HepG2 (cell line): ENCODE results near the gene SCEL. TPM values are rescaled to one million over a fixed set of nuclear protein-coding genes. Genes with fewer than 3 reads are reported as not detected.

Experiments
- ATAC-seq: fragments of 200-7000 bp; cut with Tn5 transposase; 3 replicates; pipeline ENCODE4 v1.9.1; 2020; ENCODE audit warnings: mild to moderate bottlenecking, moderate library complexity
- BruUV-seq: library from RNA; stranded (reverse); fragments of 400-500 nt; replicated peaks from 2 replicates; lab custom pipeline; 2021; lab: Mats Ljungman, UMichigan
- CTCF ChIA-PET: fragments of 300-600 bp; formaldehyde crosslinking; extraction: SDS; loops from one replicate; lab custom pipeline; 2021; ENCODE audit warnings: low total read pairs, inconsistent platforms, low intra/inter-chr PET ratio; lab: Yijun Ruan, JAX
- POLR2A ChIA-PET: fragments of 350-600 bp; sonication (Branson Sonifier 250); formaldehyde crosslinking; loops from one replicate; lab custom pipeline; 2020; ENCODE audit warnings: antibody characterized with exemption, inconsistent platforms; lab: Yijun Ruan, JAX
- DNase-seq: peaks from one replicate; pipeline ENCODE4 v3.0.0-alpha.2; 2015; ENCODE audit warnings: low spot score
- FAIRE-seq: peaks from 3 replicates; lab custom pipeline; 2011; peaks lifted over from hg19 to GRCh38; lab: Jason Lieb, UNC
- H2AFZ ChIP-seq: one replicate; pipeline ENCODE4 v1.6.1; 2011; ENCODE audit warnings: low read length, inconsistent platforms
- H3K27ac ChIP-seq: fragments of 300-600 bp; 3 replicates; pipeline ENCODE4 v1.8.0; 2011; ENCODE audit warnings: mixed run types, mild to moderate bottlenecking, mixed read lengths, low read length, inconsistent platforms; ENCODE audit not compliant: insufficient read depth; ENCODE audit errors: extremely low read length
- H3K27me3 ChIP-seq, 2 experiments: fragments of 200-600 bp in 1 of 2; 2 replicates in 1 of 2; 3 replicates in 1 of 2; pipeline versions ENCODE4 v1.6.0 to v1.8.0; 2011; ENCODE audit warnings: low read length in 2 of 2, mild to moderate bottlenecking in 2 of 2, moderate library complexity in 2 of 2, inconsistent platforms in 1 of 2; ENCODE audit not compliant: insufficient read depth in 2 of 2, control insufficient read depth in 1 of 2
- H3K36me3 ChIP-seq, 2 experiments: fragments of 200-600 bp in 1 of 2; replicated peaks in 1 of 2; 2 replicates in 1 of 2; 3 replicates in 1 of 2; pipeline versions ENCODE4 v1.5.1 to v1.8.0; 2011; ENCODE audit warnings: low read length in 2 of 2, inconsistent platforms in 1 of 2; ENCODE audit not compliant: insufficient read depth in 2 of 2, control insufficient read depth in 1 of 2
- H3K4me1 ChIP-seq: 2 replicates; pipeline ENCODE4 v1.5.1; 2012; ENCODE audit warnings: low read length, inconsistent platforms; ENCODE audit not compliant: insufficient read depth
- H3K4me2 ChIP-seq: 2 replicates; pipeline ENCODE4 v1.6.0; 2011; ENCODE audit warnings: low read depth, low read length, inconsistent platforms
- H3K4me3 ChIP-seq, 3 experiments: fragments of 200-600 bp in 1 of 3; sonication (generic), shearing (Covaris generic) in 1 of 3; replicated peaks in 1 of 3; 2 replicates each; pipeline ENCODE4 v1.5.1; 2011 to 2016; ENCODE audit warnings: low read length in 3 of 3, inconsistent platforms in 2 of 3, low read depth in 2 of 3, mild to moderate bottlenecking in 2 of 3, control low read depth in 1 of 3, mixed read lengths in 1 of 3; ENCODE audit not compliant: insufficient read depth in 1 of 3
- H3K79me2 ChIP-seq: one replicate; pipeline ENCODE4 v1.6.1; 2011; ENCODE audit warnings: low read length, inconsistent platforms; ENCODE audit not compliant: insufficient read depth
- H3K9ac ChIP-seq: 2 replicates; pipeline ENCODE4 v1.6.0; 2011; ENCODE audit warnings: mild to moderate bottlenecking, low read depth, low read length, inconsistent platforms; ENCODE audit not compliant: insufficient read depth
- H3K9me3 ChIP-seq: 2 replicates; pipeline ENCODE4 v1.5.1; 2012; ENCODE audit warnings: mild to moderate bottlenecking, low read length
- H4K20me1 ChIP-seq: 2 replicates; pipeline ENCODE4 v1.6.0; 2011; ENCODE audit warnings: inconsistent platforms, mild to moderate bottlenecking, low read length, moderate library complexity; ENCODE audit not compliant: insufficient read depth
- CBX1 ChIP-seq: IDR thresholded peaks from one replicate; pipeline ENCODE4 v1.6.1; 2016; ENCODE audit warnings: antibody characterized with exemption, low read depth
- CHD4 ChIP-seq: fragments of 200-600 bp; sonication (generic); IDR thresholded peaks from 2 replicates; pipeline ENCODE4 v1.7.0; 2017; ENCODE audit warnings: mild to moderate bottlenecking, low read length, borderline replicate concordance
- DNMT1 ChIP-seq: sonication (generic); formaldehyde crosslinking; IDR thresholded peaks from 2 replicates; pipeline ENCODE4 v1.5.1; 2020; ENCODE audit warnings: mild to moderate bottlenecking, missing genetic modification reagents
- NFATC3 ChIP-seq: sonication (generic); formaldehyde crosslinking; IDR thresholded peaks from 2 replicates; pipeline ENCODE4 v1.5.1; 2020; ENCODE audit warnings: mild to moderate bottlenecking, missing genetic modification reagents
- TCF7 ChIP-seq: sonication (generic); IDR thresholded peaks from 2 replicates; pipeline ENCODE4 v1.6.1; 2016; ENCODE audit warnings: antibody characterized with exemption, low read depth
- TEAD2 ChIP-seq: sonication (generic); formaldehyde crosslinking; IDR thresholded peaks from 2 replicates; pipeline ENCODE4 v1.9.0; 2021; ENCODE audit warnings: missing genetic modification reagents
- ZKSCAN5 ChIP-seq: sonication (generic); formaldehyde crosslinking; IDR thresholded peaks from 2 replicates; pipeline ENCODE4 v1.5.1; 2020; ENCODE audit warnings: mild to moderate bottlenecking, missing genetic modification reagents
- ZNF569 ChIP-seq: sonication (generic); formaldehyde crosslinking; IDR thresholded peaks from 2 replicates; pipeline ENCODE4 v1.5.0; 2020; ENCODE audit warnings: mild to moderate bottlenecking, missing genetic modification reagents, moderate library complexity, borderline replicate concordance
- ZNF615 ChIP-seq: sonication (generic); formaldehyde crosslinking; IDR thresholded peaks from 2 replicates; pipeline ENCODE4 v1.5.0; 2020; ENCODE audit warnings: mild to moderate bottlenecking, missing genetic modification reagents, borderline replicate concordance
- ZNF776 ChIP-seq: sonication (generic); formaldehyde crosslinking; IDR thresholded peaks from 2 replicates; pipeline ENCODE4 v1.4.0; 2020; ENCODE audit warnings: mild to moderate bottlenecking, missing genetic modification reagents
- ZNF780A ChIP-seq: sonication (generic); formaldehyde crosslinking; IDR thresholded peaks from 2 replicates; pipeline ENCODE4 v1.8.0; 2022; ENCODE audit warnings: mild to moderate bottlenecking, missing genetic modification reagents, moderate library complexity
- ZNF83 ChIP-seq: sonication (generic); formaldehyde crosslinking; IDR thresholded peaks from 2 replicates; pipeline ENCODE4 v1.4.0; 2020; ENCODE audit warnings: missing genetic modification reagents, mild to moderate bottlenecking, borderline replicate concordance
- WGBS: methylation state at CpG from one replicate; pipeline ENCODE4 v1.1.6; 2017; ENCODE audit warnings: low lambda C conversion rate; 5-methylcytosine and 5-hydroxymethylcytosine counted together
- in situ Hi-C: cut with HindIII; loops from 2 replicates; pipeline ENCODE4 v1.10.0; 2017; ENCODE audit warnings: low pct_unique_long_range_greater_than_20kb; ENCODE audit not compliant: extremely low pct_ligation_motif_present
- intact Hi-C: fragments of 100-400 bp; cut with micrococcal nuclease; formaldehyde crosslinking; loops from one replicate; pipeline ENCODE4 v1.10.0; 2022; ENCODE audit not compliant: unreplicated experiment
- polyA plus RNA-seq, 8 experiments: library from polyadenylated mRNA; depleted of rRNA in 3 of 8; stranded (reverse) in 7 of 8; unstranded in 1 of 8; fragments of >200 nt; fragmentation: Illumina TruSeq in 4 of 8; extraction: Trizol in 4 of 8; gene quantifications; 2 replicates each; pipeline versions ENCODE4 v1.2.1 to v1.2.3, GENCODE V29; 2011 to 2016; ENCODE audit warnings: low read depth in 4 of 8, missing spikeins in 1 of 8, mixed read lengths in 1 of 8; ENCODE audit not compliant: insufficient read depth in 1 of 8
- total RNA-seq, 5 experiments: library from RNA; depleted of rRNA; stranded (reverse); fragments of >200 nt; fragmentation: Illumina TruSeq; extraction: Trizol; gene quantifications; 2 replicates each; pipeline ENCODE4 v1.2.3, GENCODE V29; 2016; ENCODE audit warnings: low read depth in 1 of 5
- TF ChIP-seq, protein P1 (sequence below): sonication (generic); formaldehyde crosslinking; IDR thresholded peaks from 2 replicates; pipeline ENCODE4 v1.5.0; 2020; ENCODE audit warnings: missing genetic modification reagents
- TF ChIP-seq, protein P2 (sequence below): sonication (generic); formaldehyde crosslinking; conservative IDR thresholded peaks from 2 replicates; pipeline ENCODE4 v1.4.0; 2020; ENCODE audit warnings: missing genetic modification reagents
- TF ChIP-seq, protein P3 (sequence below): sonication (generic); formaldehyde crosslinking; IDR thresholded peaks from 2 replicates; pipeline ENCODE4 v1.8.0; 2022; ENCODE audit warnings: mild to moderate bottlenecking, missing genetic modification reagents, moderate library complexity
- TF ChIP-seq, protein P4 (sequence below): IDR thresholded peaks from 2 replicates; pipeline ENCODE4 v1.6.1; 2016; ENCODE audit warnings: missing genetic modification reagents, missing compliant biosample characterization

SCEL gene
- total and polyA plus RNA-seq, 2 of the 13 experiments (the other 11 are each of a cell fraction or from before 2014, with no cell fraction given), result not detected

DNA sequence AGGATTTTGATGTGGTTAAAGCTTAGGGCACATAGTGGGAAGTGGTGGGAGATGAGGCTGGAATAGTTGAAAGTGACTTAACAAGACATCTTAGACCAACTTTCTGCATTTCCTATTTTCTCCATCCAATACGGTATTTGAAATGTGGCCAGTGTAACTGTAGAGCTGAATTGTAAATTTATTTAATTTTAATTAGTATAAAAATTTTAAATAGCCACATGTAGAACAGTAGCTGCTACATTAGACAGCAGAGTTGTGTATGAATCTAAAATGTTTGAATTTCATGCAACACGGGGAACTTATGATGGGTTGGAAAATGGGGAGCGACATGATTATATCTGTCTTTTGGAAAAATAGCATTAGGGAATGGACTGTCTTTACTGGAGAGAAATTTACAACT is 7.1 kb upstream of the SCEL start:
- H4K20me1 ChIP-seq, result no peaks in the 10 kb centered on the region
- H3K4me2 ChIP-seq, result no peak overlapping the region
- H2AFZ ChIP-seq, result no peak overlapping the region
- ChIA-PET CTCF (no interaction called here), POLR2A (no interaction called here)
- no peaks in the 10 kb centered on the region for H3K4me1 ChIP-seq
- H3K9me3 ChIP-seq, result no peaks in the 10 kb centered on the region
- ATAC-seq (no peak), FAIRE-seq (no peak), DNase-seq (no peak)
- in situ Hi-C loops, result no loop called here
- H3K36me3 ChIP-seq, result no peaks in the 10 kb centered on the region
- BruUV-seq, result no TSS peak
- TF ChIP-seq DNMT1 (no peak), ZNF569 (CRISPR knock-in tag) (no peak), ZNF615 (CRISPR knock-in tag) (no peak), ZNF83 (CRISPR knock-in tag) (no peak), ZKSCAN5 (CRISPR knock-in tag) (no peak), CBX1 (no peak), ZNF776 (CRISPR knock-in tag) (no peak), ZNF780A (no peak), CHD4 (no peak), TEAD2 (no peak), NFATC3 (CRISPR knock-in tag) (no peak), TCF7 (no peak)
- TF ChIP-seq, protein P1, sequence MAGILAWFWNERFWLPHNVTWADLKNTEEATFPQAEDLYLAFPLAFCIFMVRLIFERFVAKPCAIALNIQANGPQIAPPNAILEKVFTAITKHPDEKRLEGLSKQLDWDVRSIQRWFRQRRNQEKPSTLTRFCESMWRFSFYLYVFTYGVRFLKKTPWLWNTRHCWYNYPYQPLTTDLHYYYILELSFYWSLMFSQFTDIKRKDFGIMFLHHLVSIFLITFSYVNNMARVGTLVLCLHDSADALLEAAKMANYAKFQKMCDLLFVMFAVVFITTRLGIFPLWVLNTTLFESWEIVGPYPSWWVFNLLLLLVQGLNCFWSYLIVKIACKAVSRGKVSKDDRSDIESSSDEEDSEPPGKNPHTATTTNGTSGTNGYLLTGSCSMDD (CRISPR knock-in tag), result no peak
- TF ChIP-seq, protein P2, sequence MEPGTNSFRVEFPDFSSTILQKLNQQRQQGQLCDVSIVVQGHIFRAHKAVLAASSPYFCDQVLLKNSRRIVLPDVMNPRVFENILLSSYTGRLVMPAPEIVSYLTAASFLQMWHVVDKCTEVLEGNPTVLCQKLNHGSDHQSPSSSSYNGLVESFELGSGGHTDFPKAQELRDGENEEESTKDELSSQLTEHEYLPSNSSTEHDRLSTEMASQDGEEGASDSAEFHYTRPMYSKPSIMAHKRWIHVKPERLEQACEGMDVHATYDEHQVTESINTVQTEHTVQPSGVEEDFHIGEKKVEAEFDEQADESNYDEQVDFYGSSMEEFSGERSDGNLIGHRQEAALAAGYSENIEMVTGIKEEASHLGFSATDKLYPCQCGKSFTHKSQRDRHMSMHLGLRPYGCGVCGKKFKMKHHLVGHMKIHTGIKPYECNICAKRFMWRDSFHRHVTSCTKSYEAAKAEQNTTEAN (CRISPR knock-in tag), result no peak
- TF ChIP-seq, protein P3, sequence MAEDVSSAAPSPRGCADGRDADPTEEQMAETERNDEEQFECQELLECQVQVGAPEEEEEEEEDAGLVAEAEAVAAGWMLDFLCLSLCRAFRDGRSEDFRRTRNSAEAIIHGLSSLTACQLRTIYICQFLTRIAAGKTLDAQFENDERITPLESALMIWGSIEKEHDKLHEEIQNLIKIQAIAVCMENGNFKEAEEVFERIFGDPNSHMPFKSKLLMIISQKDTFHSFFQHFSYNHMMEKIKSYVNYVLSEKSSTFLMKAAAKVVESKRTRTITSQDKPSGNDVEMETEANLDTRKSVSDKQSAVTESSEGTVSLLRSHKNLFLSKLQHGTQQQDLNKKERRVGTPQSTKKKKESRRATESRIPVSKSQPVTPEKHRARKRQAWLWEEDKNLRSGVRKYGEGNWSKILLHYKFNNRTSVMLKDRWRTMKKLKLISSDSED (CRISPR knock-in tag), result no peak
- TF ChIP-seq, protein P4, sequence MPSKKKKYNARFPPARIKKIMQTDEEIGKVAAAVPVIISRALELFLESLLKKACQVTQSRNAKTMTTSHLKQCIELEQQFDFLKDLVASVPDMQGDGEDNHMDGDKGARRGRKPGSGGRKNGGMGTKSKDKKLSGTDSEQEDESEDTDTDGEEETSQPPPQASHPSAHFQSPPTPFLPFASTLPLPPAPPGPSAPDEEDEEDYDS (CRISPR knock-in tag), result no peak
- no peak overlapping the region for H3K9ac ChIP-seq
- WGBS, result 0% methylated on average over 3 of the region's 3 CpGs
- H3K4me3 ChIP-seq, result no peak overlapping the region
- H3K79me2 ChIP-seq, result no peaks in the 10 kb centered on the region
- intact Hi-C loops, result no loop called here
- H3K27ac ChIP-seq, result no peak overlapping the region
- no peaks in the 10 kb centered on the region for H3K27me3 ChIP-seq
